ENCODE data around the gene CLEC4E. TPM values are rescaled to one million over a fixed set of nuclear protein-coding genes. Genes with fewer than 3 reads are reported as not detected.

Gene CLEC4E
- polyA plus RNA-seq, 1 donor from 2014 or later, result not detected

Small RNA genes lying within 50 kb of the gene (small RNA-seq; reads per million reads assigned to genes)
- 0 reads per million in 3 experiments for gene RNU6-275P

Other genes starting within 250 kb of the CLEC4E start
- not detected in 2 replicates for gene CLEC6A, start 84.9 kb downstream of the CLEC4E start, polyA plus RNA-seq
- gene CLEC4D, start 27.4 kb downstream of the CLEC4E start, polyA plus RNA-seq, result not detected in 2 replicates
- gene AICDA, start 72.0 kb upstream of the CLEC4E start, polyA plus RNA-seq, result not detected in 2 replicates
- gene MFAP5, start 121.9 kb upstream of the CLEC4E start, polyA plus RNA-seq, result not detected in 2 replicates
- 376 and 393 TPM in 2 replicates for gene RIMKLB, start 157.1 kb upstream of the CLEC4E start, polyA plus RNA-seq